Activated gamma-delta T cell (primary cell): Measurements from ENCODE around the gene TMEM174.

ENCODE experiments used
- DNase-seq: peaks from one replicate; lab custom pipeline; 2025; lab: John Stamatoyannopoulos, UW
- total RNA-seq, 2 donors: gene quantifications; one replicate each; lab custom pipeline; 2026; lab: John Stamatoyannopoulos, UW

Gene TMEM174, protein sequence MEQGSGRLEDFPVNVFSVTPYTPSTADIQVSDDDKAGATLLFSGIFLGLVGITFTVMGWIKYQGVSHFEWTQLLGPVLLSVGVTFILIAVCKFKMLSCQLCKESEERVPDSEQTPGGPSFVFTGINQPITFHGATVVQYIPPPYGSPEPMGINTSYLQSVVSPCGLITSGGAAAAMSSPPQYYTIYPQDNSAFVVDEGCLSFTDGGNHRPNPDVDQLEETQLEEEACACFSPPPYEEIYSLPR
- 0 reads per million in 2 donors for total RNA-seq

DNA sequence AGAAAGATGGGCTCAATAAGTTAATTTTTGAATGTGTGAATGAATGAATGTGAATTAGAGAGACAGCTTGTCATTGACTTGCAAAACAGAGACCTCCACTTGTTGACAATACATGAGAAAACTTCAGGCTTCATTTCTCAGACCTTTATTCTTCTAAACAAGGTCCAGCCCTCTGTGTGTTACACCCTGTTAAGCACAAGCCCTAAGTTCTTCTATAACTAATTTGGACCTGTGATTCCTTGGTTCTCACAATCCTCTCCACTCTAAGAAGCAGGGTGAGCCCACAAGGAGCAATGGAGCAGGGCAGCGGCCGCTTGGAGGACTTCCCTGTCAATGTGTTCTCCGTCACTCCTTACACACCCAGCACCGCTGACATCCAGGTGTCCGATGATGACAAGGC, at the start of gene TMEM174:
Gene TMEM174 (plus strand): TSS at position 243 of the 400 bp plus-strand sequence. CDS start 51 bp downstream, at position 294.
- DNase-seq = no peak

DNA sequence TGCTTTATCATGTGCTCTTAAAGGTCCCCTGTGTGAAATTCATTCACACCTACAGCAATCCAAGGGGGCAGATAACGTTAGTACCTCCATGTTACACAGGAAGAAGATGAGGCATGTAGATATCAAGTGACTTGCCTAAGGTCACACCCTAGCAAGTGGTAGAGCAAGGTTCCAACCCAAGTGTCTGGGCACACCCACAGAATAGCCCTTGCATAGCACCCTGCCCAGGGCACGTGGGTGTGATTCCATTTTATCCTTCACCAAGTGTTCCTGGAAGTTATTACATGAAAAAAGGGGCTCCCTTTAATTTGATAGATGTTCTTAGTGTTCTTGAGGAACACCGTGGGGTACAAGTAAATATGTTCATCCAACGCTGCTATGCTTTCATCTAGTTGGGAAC, 47.7 kb upstream of the TMEM174 start:
- DNase-seq = no peak

- DNase-seq = no peak
Measured at GRCh38 chr5:73126381-73126780, 46.6 kb upstream of the TMEM174 start.

- DNase-seq = no peak
Measured at GRCh38 chr5:73126957-73127356, 46.0 kb upstream of the TMEM174 start.

DNA sequence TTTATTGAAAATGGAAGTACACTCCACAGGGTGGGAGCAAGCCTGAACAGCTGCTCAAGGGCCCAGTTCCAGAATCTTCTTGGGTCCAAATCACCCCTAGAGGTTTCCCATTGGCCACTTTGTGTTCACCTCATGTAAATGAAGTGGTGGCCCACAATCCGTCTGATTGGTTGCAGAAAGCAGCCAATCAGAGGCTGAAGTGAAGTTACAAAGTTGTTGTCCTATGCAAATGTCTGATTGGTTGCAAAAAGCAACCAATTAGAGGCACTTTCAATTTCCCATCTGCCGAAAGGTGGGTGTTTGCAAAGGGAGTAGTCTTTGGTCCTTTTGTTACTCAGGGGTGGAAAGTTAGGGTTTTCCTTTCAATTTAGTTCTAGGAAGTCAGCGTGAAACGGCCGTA, 43.9 kb upstream of the TMEM174 start:
- no peak for DNase-seq

GRCh38 chr5:73130811-73131210, 42.2 kb upstream of the TMEM174 start:
- no peak for DNase-seq

- no peak for DNase-seq
Measured at GRCh38 chr5:73131711-73132425, 41.1 kb upstream of the TMEM174 start.

DNA sequence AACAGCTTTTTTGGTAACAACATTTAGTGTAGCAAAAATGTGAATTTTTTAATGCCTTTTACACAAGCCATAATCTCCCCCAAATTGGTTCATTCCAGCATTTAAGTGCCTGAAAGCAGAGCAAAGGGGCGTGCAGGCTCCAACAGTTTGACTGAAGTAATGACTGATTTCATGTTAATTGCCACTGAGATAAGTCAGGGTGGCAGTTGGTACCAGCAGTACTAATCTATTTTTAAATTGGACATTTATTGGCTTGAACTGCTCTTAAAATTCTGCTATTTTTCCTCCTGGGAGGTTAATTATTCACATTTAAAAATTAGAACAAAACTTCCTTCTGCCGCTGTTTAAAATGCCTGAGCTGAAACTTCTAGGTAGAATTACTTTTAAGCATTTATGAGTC, 40.2 kb upstream of the TMEM174 start:
- DNase-seq = no peak

GRCh38 chr5:73135021-73135420, 38.0 kb upstream of the TMEM174 start:
- no peak for DNase-seq

DNA sequence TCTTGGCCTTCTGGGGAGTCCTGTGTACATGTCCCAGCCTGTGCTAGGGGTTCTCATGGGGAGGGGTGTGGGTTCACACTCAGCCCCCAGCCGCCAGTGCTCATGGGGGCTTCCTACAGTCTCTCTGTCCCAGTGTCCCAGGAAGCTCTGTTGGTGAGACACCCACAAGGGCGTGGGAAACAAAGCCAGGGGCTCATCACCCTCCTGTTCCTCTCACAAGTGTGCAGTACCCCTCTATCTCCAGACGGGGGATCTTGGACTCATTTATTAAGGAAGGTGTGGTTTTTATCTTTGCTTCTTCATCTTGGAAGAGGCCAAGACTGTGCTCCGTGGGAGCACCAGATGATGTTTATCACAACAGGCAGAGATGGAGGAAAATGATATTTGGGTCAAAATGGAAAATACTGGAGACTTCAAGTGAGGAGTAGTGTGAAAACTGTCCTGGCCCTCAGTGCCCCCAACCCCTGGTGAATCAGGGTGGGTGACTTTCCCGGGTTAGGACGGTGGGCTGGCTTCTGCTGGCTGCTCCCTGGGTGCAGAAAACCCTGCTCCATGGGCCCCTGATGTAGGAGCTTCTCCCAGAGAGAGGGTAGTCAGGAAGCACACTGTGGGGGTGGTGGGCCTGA, 37.5 kb upstream of the TMEM174 start:
- DNase-seq = no peak

- no peak for DNase-seq
Measured at GRCh38 chr5:73136055-73136562, 36.9 kb upstream of the TMEM174 start.

- DNase-seq = no peak
Measured at GRCh38 chr5:73137563-73138530, 35.1 kb upstream of the TMEM174 start.

GRCh38 chr5:73139485-73139884, 33.5 kb upstream of the TMEM174 start:
- no peak for DNase-seq

GRCh38 chr5:73140801-73141200, 32.2 kb upstream of the TMEM174 start:
- DNase-seq = no peak

DNA sequence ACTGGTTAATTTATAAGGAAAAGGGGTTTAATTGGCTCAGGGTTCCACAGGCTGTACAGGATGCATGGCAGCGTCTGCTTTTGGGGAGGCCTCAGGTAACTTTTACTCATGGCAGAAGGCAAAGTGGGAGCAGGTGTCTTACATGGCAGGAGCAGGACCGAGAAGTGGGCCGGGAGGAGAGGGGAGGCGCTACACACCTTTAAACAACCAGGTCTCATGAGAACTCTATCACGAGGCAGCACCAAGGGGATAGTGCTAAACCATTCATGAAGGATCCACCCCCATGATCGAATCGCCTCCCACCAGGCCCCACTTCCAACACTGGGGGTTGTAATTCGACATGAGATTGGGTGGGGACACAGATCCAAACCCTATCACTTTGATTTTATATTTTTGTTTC, 31.0 kb upstream of the TMEM174 start:
- no peak for DNase-seq

DNA sequence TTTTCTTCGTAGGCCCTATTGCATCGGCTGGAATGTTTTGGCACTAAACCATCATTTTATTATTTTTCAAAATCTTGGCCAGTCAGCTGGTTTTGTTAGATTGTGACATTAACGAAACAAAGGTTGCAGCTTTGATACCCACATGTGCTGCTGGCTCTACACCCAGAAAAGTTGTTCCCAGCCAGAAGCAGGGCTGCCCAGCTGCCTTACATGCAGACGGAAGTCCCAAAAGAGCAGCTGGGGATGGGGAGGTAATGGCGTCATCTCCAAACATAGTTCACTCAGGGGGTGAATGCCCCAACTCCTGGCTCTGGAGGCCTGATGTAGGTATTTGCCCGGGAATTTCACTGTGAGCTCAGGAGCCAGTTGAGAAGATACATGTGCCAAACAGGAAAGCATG, 29.3 kb upstream of the TMEM174 start:
- no peak for DNase-seq

- no peak for DNase-seq
Measured at GRCh38 chr5:73149540-73149939, 23.5 kb upstream of the TMEM174 start.

- no peak for DNase-seq
Measured at GRCh38 chr5:73150876-73151275, 22.1 kb upstream of the TMEM174 start.

DNA sequence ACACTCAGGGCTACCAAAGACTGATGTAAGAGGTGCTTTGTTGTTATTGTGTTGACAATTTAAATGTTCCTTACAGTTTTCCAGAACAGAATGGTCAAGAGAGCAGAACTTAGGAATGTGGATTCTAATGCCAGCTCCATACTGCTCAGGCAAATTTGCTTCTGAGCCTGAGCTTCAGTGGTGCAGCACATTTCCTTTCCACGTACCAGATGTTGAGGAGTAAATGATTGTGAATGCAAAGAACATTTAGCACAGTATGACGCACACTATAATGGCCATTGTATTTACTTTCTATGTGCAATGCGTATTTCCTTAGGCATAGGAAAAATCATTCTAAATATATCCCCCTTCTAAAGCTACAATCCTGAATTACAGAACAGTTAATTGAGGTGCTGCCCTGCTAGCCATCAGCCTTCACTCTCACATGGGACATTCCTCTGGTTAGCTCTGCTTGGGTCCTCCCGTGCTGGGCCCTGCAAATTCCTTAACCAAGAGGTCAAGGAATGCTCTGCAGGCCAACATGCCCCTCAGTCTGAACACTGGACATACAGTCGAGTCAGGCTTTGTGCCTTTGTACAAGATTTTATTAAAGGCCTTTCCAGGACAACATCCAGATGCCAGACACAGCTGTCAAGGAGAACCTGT, 21.1 kb upstream of the TMEM174 start:
- DNase-seq = no peak

DNA sequence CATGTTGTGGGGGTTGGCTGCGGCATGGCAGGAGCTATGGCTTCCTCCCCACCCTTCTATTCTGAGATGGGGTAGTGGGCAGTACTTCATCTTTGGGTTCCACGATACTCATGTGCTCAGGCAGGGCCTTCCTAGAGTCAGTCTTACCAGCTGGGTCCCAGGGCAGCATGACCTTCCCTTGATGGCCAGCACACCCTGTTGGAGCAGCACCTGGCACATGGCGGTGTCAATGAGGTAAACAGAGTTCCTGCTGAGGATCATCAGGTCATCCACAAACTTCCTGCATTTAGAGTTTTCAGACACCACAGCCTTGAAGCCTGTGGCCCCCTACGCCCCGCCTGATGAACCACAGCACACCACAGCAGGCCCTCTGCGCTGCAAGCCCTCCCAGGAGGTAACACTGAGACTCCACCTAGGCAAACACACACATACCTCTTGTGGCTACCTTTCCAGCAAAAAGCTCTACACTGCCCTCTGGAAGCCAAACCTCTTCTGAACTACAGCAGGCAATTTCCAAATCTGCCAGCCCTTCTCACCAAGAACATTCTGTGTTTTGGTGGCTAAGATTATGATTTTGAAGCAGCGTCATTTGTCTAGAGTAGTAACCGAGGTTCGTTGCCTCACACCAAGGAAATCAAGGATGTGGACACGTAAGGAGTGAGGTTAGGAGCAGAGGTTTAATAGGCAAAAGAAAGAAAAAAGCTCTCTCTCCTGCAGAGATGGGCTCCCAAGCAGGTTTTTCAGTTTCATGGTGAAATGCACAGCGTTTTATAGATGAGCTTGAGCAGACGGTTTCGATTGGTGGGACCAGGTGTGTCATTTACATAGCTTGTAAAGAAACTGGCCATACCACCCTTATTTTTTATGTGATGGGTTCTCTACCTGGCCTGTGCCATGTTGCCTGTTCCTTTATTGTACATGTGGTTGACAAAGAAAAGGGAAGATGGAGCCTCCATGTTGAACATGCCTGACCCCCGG, 20.3 kb upstream of the TMEM174 start:
- no peak for DNase-seq
